HG02938 (cell line): Measurements from ENCODE around the gene IL1RL2.

Source experiments
- ATAC-seq: cut with Tn5 transposase; IDR thresholded peaks from one replicate; pipeline ENCODE4 v1.9.1; 2021; ENCODE audit warnings: mild to moderate bottlenecking, moderate library complexity; ENCODE audit not compliant: unreplicated experiment

The IL1RL2 gene

DNA sequence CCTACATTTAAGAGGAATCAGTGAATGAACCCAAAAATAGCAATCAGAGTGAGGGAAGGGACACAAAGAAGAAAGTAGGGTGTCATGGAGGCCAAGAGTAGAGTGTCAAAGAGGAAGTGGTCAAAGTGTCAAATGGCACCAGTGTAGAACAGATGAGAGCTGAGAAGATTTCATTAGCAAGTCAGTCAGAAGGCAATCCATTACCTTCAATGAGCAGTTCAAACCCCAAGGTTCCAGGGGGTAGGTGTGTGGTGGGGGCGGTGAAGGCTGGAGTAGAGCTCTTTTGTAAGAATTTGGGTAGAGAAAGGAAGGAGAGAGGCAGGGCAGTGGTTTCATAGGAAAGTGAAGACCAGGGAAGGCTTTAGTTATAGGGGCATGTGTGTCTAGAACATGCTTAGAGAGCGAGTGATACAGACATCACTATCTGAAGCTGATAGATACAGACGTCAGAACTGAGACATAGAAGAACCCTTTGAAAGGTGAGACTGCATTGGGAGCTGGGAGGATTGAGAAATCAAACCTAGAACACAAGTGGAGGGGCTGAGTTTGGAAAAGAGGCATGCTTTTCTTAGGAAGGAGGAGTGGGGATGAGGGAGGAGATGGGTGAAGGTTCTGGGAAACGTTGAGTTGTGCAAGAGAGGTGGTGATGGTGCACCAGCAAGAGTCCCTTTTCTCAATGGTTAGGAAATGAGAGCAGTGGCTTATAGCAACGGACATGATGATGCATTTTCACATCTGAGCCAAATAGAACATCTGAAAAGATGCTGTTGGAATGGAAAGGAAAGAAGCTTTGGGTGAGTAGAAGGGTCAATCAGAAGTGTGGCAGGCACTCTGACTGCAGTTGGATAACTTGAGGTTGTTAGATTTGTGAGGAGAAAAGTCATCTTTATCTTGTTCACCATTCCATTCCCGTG lies 75.7 kb downstream of the IL1RL2 start:
- no peak for ATAC-seq

DNA sequence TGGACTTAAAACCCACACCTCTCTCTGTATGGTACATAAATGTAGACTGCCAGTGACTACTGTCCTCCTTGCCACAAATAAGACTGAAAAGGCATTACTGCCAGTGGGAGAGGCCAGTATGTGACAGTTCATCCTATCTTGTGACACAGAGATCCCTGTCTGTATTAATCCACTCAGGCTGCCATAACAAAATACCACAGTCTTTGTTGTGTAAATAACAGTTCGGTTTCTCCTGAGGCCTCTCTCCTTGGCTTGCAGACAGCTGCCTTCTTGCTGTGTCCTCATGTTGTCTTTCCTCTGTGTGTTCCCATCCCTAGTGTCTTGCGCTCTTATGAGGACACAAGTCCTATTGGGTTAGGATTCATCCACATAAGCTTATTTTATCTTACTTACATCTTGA lies 78.1 kb downstream of the IL1RL2 start:
- ATAC-seq: no peak

DNA sequence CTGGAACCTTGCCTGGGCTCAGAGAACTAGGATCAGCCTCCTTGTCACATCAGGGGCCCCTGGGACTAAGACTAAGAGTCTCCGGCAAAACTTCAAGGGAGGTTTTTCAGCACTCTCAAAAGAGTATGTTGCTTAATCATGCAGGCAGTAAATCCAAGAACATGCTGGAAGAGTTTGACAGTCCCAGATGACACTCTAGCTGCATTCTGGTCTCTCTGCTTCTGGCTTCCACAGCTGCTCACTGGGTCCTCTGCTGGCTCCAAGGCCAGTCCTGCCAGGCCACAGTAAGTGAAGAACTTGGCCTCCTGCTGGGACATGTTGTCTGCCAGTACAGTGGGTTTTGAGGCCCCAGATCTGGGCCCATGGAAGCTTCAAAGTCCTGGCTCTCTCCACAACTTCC lies 79.4 kb downstream of the IL1RL2 start:
- ATAC-seq: no peak

DNA sequence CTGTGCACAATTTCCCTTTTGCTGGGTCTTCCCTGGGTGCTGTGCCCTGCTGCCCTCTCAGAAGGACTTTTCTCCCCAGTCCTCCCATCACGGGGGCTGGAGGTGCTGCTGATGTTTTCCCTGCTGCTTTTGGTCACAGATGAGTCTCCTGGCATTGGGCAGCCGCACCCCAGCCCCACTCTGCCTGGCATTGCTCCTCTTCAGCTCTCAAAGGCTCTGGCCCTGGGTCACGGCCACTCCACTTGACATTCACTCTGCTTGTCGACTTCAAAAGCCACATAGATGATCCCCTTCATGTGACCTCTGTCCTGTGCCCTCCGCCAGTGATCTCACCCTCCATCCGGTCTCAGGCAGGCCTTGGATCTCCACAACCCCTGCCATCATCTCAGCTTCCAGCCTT lies 81.0 kb downstream of the IL1RL2 start:
- no peak for ATAC-seq

DNA sequence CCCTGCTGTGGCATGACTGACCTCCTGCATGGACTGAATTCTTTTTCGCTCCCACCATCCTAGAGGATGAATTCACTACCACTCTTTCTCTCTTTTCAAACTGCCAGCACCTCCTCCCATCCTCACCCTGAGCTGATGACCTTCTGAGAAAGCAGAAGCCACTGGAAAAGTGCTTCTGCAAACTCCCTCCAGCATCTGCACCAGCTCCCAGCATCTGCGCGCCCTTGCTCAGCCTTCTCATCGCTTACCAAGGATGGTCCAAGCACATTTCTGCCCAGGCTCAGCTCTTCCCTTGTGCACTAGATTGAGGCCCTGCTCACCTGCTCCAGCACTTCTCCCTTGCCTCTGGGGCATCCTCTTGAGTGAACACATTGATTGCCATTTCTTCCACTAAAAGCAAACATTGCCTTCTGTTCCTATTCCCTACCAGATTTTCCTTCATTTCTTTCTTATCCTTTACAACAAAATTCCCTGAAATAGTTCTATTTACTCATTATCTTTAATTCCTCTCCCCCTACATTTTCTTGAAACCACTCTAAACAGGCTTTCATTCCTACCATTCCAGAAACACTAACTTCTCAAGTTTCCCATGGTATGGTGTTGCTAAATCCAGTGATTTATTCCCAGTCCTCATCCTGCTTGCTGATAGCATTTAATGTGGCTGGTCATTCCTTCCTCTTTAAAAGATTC lies 81.8 kb downstream of the IL1RL2 start:
- ATAC-seq: no peak

DNA sequence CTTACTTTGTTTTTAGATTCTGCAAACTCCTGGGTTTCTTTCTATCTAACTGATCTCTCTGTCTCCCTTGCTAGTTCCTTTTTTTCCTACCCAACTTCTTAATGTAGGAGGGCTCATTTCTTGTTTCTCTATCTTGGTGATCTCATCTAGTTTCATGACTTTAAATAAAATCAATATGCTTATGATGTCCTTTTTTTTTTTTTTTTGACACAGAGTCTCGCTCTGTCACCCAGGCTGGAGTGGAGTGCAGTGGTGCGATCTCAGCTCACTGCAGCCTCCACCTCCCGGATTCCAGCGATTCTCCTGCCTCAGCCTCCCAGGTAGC lies 82.3 kb downstream of the IL1RL2 start:
- no peak for ATAC-seq

DNA sequence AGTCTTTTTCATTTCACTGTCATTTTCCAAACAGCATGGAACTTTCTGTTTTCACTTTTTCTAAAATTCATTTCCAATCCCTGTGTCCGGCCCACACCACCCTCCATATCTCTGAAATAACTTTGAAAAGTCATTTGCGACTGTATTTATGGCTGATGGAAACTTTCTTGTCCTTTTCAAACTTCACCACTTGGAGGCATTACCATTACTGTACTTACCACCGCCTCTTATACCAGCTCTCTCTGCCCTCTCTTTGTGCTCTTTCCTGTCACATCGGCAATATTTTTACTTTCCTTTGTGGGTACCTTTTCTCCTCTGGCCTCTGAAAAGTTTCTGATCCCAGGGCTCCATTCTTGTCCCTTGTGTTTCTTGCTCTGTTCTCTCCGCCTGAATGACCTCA lies 85.0 kb downstream of the IL1RL2 start:
- ATAC-seq: no peak

DNA sequence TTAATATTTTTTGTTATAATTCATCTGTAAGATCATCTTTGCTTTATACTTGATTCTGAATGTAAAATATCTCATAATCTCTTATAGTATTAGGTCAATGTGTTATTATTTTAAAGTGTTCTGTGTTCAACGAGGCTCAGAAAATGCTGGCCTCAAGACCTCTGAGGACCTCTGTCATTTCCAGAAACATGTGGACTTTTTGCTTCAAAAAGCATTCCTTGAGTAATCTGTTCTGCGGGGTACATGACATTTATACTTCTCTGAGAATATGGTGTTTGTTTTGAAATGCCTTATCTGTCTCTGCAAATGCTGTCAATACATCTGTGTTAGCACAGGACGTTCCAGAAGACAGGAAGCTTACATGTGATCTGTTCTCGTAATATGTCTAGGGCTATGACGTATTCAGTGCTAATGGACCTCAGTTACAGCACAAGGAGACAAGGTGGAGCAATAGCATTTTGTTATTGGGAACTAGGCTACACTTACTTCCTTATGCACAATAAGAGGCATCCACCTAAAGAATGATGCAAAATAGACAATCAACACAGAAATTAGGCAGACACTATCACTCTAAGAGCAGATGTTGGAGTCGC lies 86.9 kb downstream of the IL1RL2 start:
- no peak for ATAC-seq

DNA sequence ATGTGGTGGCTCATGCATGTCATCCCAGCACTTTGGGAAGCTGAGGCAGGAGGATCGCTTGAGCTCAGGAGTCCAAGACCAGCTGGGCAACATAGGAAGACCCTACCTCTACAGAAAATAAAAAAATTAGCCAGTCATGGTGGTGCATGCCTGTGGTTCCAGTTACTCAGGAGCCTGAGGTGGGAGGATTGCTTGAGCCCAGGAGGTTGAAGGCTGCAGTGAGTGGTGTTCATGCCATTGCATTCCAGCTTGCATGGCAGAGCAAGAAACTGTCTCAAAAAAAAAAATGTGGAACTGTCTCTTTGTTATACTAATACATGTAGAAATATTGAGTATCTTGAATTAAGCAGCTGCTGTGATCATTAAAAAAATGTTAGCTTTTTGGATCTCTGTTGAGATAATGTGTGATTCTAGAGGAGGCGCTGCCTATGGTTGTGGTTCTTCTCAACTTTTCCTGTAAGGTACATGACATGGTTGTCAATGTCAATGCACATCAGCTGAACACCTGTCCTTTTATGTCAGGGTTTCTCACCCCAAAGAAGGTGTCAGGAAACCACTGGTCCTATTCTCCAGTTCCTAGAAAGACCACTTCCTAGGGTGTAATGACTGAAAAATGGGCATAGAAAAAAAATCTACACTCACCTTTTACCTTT lies 89.9 kb downstream of the IL1RL2 start:
- no peak for ATAC-seq

DNA sequence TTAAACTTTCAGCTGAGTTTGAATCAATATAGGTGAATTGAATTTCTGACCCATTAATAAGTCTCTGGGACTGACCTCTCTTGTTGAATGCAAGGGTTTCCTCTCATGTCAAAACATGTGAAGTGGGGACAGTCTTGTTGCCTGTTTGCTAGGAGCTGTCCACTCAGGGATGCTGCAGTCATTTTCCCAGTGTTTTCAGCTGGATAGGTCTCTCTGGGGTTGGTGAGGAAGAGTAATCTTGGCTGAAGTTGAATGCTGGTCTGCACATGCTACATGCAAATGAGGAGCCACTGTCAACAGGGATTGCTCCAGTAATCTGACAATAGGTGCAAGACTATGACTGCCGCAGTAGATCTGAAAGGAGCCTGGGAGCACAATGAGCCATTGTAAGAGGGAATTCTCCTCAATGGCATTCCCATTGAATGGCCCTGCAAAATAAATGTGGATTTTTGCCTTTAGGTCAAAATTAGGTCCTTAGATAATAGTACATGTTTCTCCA lies 90.4 kb downstream of the IL1RL2 start:
- no peak for ATAC-seq

DNA sequence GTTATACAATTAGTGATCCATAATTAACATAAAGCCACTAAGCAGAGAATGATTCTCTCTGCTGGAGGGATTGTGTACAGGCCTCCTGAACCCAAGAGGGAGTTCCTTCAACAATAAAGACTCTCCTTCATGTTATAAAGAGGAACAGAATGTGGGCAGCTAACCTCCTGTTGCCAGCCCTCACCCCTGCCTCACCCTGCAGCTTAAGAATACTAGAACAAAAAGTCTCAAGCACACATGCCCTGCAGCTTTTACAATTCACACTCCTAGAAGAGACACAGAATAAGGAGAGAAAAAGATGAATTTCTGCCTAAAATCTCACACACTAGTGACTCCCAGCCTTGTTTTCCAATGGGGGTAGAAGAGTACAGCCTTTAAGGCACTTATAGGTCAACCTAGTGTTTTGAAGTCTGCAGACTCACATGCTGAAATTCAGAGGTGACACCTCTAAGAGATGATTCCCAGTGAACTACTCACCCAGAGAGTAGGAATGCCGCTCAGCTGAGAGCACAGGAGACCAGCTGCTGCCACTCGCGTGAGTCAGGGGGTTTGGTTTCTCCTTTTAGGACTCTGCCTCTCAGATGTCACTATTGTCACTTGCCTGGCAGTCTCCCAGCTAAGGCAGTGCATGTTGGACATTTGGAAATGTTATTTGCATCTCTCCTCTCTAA lies 92.0 kb downstream of the IL1RL2 start:
- ATAC-seq: no peak

DNA sequence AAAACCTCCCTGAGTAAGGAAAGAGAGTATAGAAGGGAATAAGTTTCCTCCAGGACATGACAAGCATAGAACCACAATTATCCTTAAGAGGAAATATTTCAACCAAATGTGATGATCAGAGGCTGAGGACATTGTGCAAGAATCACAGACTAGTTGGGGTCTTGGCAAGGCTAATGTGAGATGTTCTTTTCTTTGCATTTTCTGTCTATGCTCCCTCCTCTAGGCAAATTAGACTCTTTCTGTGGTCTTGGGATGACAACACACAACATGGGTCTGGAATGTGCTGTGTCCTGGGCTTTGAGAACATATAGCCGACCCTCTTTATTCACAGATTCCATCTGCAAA lies 92.5 kb downstream of the IL1RL2 start:
- ATAC-seq: no peak

DNA sequence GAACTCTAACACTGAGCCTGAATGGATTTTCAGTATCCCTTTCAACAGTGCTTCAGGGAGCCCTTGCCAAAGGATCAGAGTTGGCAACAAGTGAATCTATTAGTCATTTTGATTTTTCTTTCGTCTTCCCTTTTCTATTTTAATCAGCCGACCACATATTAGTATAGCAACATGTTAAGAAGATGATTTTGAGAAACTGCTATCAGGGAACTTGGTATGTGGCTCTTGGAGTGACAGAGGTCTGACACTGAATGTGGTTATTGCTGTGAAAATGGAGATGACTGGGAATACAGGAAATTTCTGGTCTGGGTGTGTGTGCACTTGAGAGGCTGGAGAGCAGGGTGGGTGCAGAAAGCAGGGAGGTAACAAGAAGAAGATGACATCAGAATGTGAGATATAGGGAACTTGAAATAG lies 95.9 kb downstream of the IL1RL2 start:
- no peak for ATAC-seq

DNA sequence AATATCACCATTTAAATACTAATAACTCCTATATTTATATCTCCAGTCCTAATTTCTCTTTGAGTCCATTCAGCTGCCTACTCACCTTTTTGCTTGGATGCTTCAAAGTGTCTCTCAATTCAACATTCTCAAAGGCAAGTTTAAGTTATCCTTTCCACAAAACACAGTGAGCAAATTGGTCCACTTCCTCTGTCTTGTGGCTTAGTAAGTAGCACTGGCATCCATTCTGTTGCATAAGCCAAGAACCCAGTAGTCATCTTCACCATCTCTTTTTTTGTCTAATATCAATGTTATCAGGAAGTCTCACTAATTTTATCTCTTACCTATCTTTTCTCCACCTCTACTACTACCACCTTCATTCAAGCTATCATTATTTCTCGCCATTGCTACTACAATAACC lies 97.2 kb downstream of the IL1RL2 start:
- ATAC-seq: no peak

DNA sequence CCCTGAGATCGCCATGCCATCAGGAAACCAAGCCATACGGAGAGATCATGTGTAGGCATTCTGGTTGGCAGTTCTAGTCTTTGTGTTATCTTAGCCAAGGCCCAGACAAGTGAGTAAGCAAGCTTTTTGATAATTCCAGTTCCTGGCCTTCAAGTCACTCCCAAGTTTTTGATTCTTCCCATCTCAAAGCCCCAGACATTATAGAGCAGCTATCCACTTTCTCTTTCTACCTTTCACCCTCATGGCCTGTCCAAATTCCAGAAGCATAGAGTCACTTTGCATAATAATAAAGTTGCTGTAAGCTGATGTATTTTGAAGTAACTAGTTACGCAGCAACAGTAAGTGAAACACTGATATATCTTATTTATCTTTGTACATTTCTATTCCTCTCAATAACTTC lies 97.8 kb downstream of the IL1RL2 start:
- no peak for ATAC-seq

DNA sequence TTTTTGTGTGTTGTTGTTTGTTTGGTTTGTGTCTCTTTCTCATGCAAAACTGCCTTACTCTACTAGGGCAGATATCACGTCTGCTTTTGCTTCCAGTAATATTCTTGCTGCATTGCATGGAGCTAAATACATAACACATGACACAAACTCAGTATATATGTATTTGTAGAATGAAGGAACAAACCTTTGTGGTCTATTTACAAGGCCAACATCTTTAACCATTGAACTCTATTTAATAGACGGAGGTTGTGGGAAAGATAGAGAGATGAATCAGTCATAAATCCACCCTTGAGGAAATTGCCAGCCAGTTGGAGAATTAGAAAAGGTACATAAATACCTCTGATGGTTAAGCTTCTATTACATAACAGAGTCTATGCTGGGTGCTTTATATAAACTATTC lies 98.5 kb downstream of the IL1RL2 start:
- ATAC-seq: no peak

DNA sequence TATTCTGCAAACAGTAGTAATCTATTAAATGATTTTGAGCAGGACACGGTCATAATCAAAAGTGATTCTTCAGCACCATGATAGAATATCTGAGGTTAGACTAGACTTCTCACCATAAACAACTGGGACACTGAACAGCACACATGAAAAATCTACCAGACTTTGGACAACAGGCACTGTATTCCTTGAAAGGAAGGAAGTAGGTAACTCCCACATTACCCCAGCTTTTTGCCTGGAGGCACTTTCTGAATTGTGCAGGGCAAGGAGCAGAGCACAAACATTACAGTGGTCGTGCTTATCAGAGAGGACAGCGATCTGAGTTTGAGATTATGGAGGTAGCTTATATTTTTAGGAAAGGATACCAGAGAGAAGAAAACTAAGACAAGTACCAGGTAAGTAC lies 99.2 kb downstream of the IL1RL2 start:
- no peak for ATAC-seq

DNA sequence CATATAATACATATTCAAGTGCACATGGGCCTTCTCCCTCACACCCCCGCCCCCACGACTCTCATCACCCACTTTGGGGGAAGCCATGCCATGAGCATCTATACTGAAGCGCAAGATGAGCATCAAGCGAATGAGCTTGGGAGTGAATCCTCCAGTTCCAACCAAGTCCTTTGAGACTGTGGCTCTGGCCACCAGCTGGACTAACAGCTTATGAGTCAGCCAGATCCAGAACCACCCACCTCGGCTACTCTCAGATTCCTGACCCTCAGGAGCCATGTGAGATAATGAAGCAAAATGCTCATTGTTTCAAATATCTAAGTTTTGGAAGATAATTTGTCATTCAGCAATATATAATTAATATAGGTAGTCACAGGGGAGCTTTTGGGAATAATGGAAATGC lies 102.3 kb downstream of the IL1RL2 start:
- ATAC-seq: no peak
